Activated B cell treated with CpG ODN at 0.5 μM for 24 hours (primary cell): ENCODE measurements around the gene NAGA. TPM values are rescaled to one million over a fixed set of nuclear protein-coding genes. Genes with fewer than 3 reads are reported as not detected.

ENCODE experiments used
- ATAC-seq: fragments of 200-7000 bp; cut with Tn5 transposase; one replicate; pipeline ENCODE4 v1.10.0; 2021; ENCODE audit warnings: low read depth, mild to moderate bottlenecking, moderate library complexity
- CTCF ChIA-PET: fragments of 350-600 bp; sonication (Branson Sonifier 250); formaldehyde crosslinking; loops from one replicate; lab custom pipeline; 2021; ENCODE audit warnings: antibody characterized with exemption; lab: Charles Lee
- POLR2A ChIA-PET: fragments of 350-600 bp; sonication (Branson Sonifier 250); formaldehyde crosslinking; loops from one replicate; lab custom pipeline; 2021; ENCODE audit warnings: antibody characterized with exemption; lab: Charles Lee
- DNase-seq: peaks from one replicate; pipeline ENCODE4 v3.0.0; 2022
- H3K27ac Mint-ChIP-seq: one replicate; pipeline ENCODE4 v1.8.0; 2020; ENCODE audit warnings: mixed read lengths
- H3K27me3 Mint-ChIP-seq: one replicate; pipeline ENCODE4 v1.8.0; 2021; ENCODE audit warnings: mixed read lengths
- H3K36me3 Mint-ChIP-seq: one replicate; pipeline ENCODE4 v1.8.0; 2021; ENCODE audit warnings: low read depth, mixed read lengths
- H3K4me1 Mint-ChIP-seq: one replicate; pipeline ENCODE4 v1.8.0; 2021; ENCODE audit warnings: mixed read lengths
- H3K4me3 Mint-ChIP-seq: one replicate; pipeline ENCODE4 v1.8.0; 2020; ENCODE audit warnings: mild to moderate bottlenecking, mixed read lengths
- H3K9me3 Mint-ChIP-seq: one replicate; pipeline ENCODE4 v1.8.0; 2020; ENCODE audit warnings: mixed read lengths
- CTCF ChIP-seq: fragments of 200-600 bp; IDR thresholded peaks from one replicate; pipeline ENCODE4 v1.8.0; 2022; ENCODE audit warnings: antibody characterized with exemption, mild to moderate bottlenecking
- intact Hi-C: fragments of 100-400 bp; cut with micrococcal nuclease; formaldehyde crosslinking; loops from one replicate; pipeline ENCODE4 v1.15.1; 2024
- total RNA-seq: library from RNA; stranded (reverse); gene quantifications from 2 replicates; pipeline ENCODE4 v1.2.3, GENCODE V29; 2022

NAGA gene
- total RNA-seq, 1 donor from 2014 or later = 26.8 TPM

- H3K4me3 Mint-ChIP-seq = peak overlapping the region; percentile 95
- DNase-seq = no peak
- intact Hi-C loops = loop anchor here (1.0 to 10.0 kb wide), 2 partner anchors 10 to 275 kb away; partner anchors contain the start of genes CCDC134 and NDUFA6
- ATAC-seq = no peak
- H3K4me1 Mint-ChIP-seq = peaks cover 35% of the 10 kb centered on the region
- H3K36me3 Mint-ChIP-seq = peaks cover 41% of the 10 kb centered on the region
- no peaks in the 10 kb centered on the region for H3K9me3 Mint-ChIP-seq
- ChIA-PET POLR2A (interaction anchor here (0.6 to 4.3 kb wide), 20 partner anchors 9 to 930 kb away, joined by 3 to 174 read pairs (median 6); partner anchors contain the start of genes CENPM, NAGA, NDUFA6 and POLDIP3), CTCF (interaction anchor here (1.1 to 3.2 kb wide), 2 partner anchors 10 to 112 kb away, joined by 3 to 17 read pairs; partner anchors contain the start of gene NDUFA6)
- peak overlapping the region; percentile 97 for H3K27ac Mint-ChIP-seq
- TF ChIP-seq CTCF = no peak
- no peaks in the 10 kb centered on the region for H3K27me3 Mint-ChIP-seq
Observed at GRCh38 chr22:42080287-42080686, 9.7 kb upstream of the NAGA start.

- peak within 1 kb of the TSS; percentile 97 for H3K27ac Mint-ChIP-seq
Observed at GRCh38 chr22:42079319-42080251, 9.0 kb upstream of the NAGA start, which contains the start of gene SMDT1. Gene SMDT1, plus strand, starts transcription at chr22:42079700. Its CDS starts 69 bp downstream, at chr22:42079769.

GRCh38 chr22:42078469-42079318, 8.1 kb upstream of the NAGA start:
- CTCF ChIA-PET = interaction anchor here (0.7 to 3.2 kb wide), 2 partner anchors 12 to 110 kb away, joined by 3 to 17 read pairs; partner anchors contain the start of gene NDUFA6
- Mint-ChIP-seq H3K9me3 (no peaks in the 10 kb centered on the region), H3K27me3 (no peaks in the 10 kb centered on the region), H3K36me3 (peaks cover 25% of the 10 kb centered on the region), H3K4me3 (peak overlapping the region; percentile 95), H3K4me1 (peaks cover 38% of the 10 kb centered on the region), H3K27ac (peak overlapping the region; percentile 97)
- ATAC-seq (no peak), DNase-seq (no peak)
- intact Hi-C loops = loop anchor here (1.0 to 2.0 kb wide), 3 partner anchors 8 to 246 kb away; partner anchors contain the start of genes NAGA, SREBF2 and WBP2NL
- POLR2A ChIA-PET = interaction anchor here (0.6 to 4.3 kb wide), 23 partner anchors 8 to 536 kb away, joined by 3 to 174 read pairs (median 4); partner anchors contain the start of genes NAGA, NDUFA6, POLDIP3 and SNU13
- TF ChIP-seq CTCF = no peak

More at GRCh38 chr22:42079319-42080251, 9.0 kb upstream of the NAGA start, which contains the start of gene SMDT1:
- no peaks in the 10 kb centered on the region for H3K9me3 Mint-ChIP-seq
- peaks cover 38% of the 10 kb centered on the region for H3K4me1 Mint-ChIP-seq
- intact Hi-C loops = loop anchor here (1.0 to 10.0 kb wide), 5 partner anchors 9 to 275 kb away; partner anchors contain the start of genes CCDC134, NAGA, NDUFA6 and SREBF2
- ATAC-seq = peak; percentile 89
- H3K27me3 Mint-ChIP-seq = no peaks in the 10 kb centered on the region
- TF ChIP-seq CTCF = no peak
- ChIA-PET POLR2A (interaction anchor here (0.5 to 4.3 kb wide), 36 partner anchors 9 to 1038 kb away, joined by 3 to 174 read pairs (median 4); partner anchors contain the start of genes CENPM, NAGA, NDUFA6 and POLDIP3), CTCF (interaction anchor here (0.7 to 3.2 kb wide), 3 partner anchors 11 to 111 kb away, joined by 3 to 17 read pairs (median 3); partner anchors contain the start of gene NDUFA6)
- H3K36me3 Mint-ChIP-seq = peaks cover 34% of the 10 kb centered on the region
- DNase-seq = peak; percentile 97
- H3K4me3 Mint-ChIP-seq = peak within 1 kb of the TSS; percentile 95

- H3K4me1 Mint-ChIP-seq = peaks cover 40% of the 10 kb centered on the region
- no peak overlapping the region for H3K27ac Mint-ChIP-seq
- no peak for ATAC-seq
Observed at GRCh38 chr22:42077486-42078125, 7.0 kb upstream of the NAGA start.

More at GRCh38 chr22:42077486-42078125, 7.0 kb upstream of the NAGA start:
- Mint-ChIP-seq H3K9me3 (no peaks in the 10 kb centered on the region), H3K36me3 (peaks cover 19% of the 10 kb centered on the region), H3K27me3 (no peaks in the 10 kb centered on the region), H3K4me3 (no peak overlapping the region)
- no peak for TF ChIP-seq CTCF
- CTCF ChIA-PET = no interaction called here
- intact Hi-C loops = loop anchor here (2.0 kb wide), 2 partner anchors 79 to 245 kb away; partner anchors contain the start of genes SREBF2 and WBP2NL
- no peak for DNase-seq
- POLR2A ChIA-PET = interaction anchor here (1.0 to 4.3 kb wide), 4 partner anchors 7 to 153 kb away, joined by 4 to 174 read pairs (median 30); partner anchors contain the start of genes NAGA and NDUFA6
